ENCODE data around the gene MGAT3.

The MGAT3 gene

GRCh38 chr22:39462443-39463221 is 5.8 kb downstream of the MGAT3 start:
- H4K20me1 ChIP-seq (ENCODE audit: insufficient read depth, low read length, poor library complexity, severe bottlenecking): no peaks in the 10 kb centered on the region
- H3K9me2 ChIP-seq (replicated peaks; ENCODE audit: low read depth, low read length): no peaks in the 10 kb centered on the region
- H3K4me2 ChIP-seq (ENCODE audit: low read depth, low read length, poor library complexity, severe bottlenecking): no peak overlapping the region
- no peaks in the 10 kb centered on the region for H3K27me3 ChIP-seq (ENCODE audit: insufficient read depth, low read length, poor library complexity, severe bottlenecking)
- no peak overlapping the region for H3K4me3 ChIP-seq (ENCODE audit: low read length, poor library complexity, severe bottlenecking)
- no peaks in the 10 kb centered on the region for H3K9me3 ChIP-seq (ENCODE audit: insufficient read depth, low read depth, low read length)
- H3K4me1 ChIP-seq (ENCODE audit: insufficient read depth, low read length, poor library complexity, severe bottlenecking): peaks cover 10% of the 10 kb centered on the region
- no peak overlapping the region for H3K9ac ChIP-seq (ENCODE audit: low read depth, low read length, poor library complexity, severe bottlenecking)
- TF ChIP-seq CTCF (conservative IDR thresholded peaks at IDR 0.05; ENCODE audit: low read length): no peak
- peaks cover 8% of the 10 kb centered on the region; the same call in 1 of the 2 replicates for H3K79me2 ChIP-seq (ENCODE audit: insufficient read depth, low read length)
- no peaks in the 10 kb centered on the region for H3K36me3 ChIP-seq (ENCODE audit: insufficient read depth, low read length)
- no peaks in the 10 kb centered on the region for H3F3A ChIP-seq (ENCODE audit: low read depth)
- no peak overlapping the region for H2AFZ ChIP-seq (ENCODE audit: low read length)

GRCh38 chr22:39463277-39463676 is 6.5 kb downstream of the MGAT3 start:
- H3K9me2 ChIP-seq (replicated peaks; ENCODE audit: low read depth, low read length): no peaks in the 10 kb centered on the region
- H3K9me3 ChIP-seq (ENCODE audit: insufficient read depth, low read depth, low read length): no peaks in the 10 kb centered on the region
- no peak overlapping the region for H2AFZ ChIP-seq (ENCODE audit: low read length)
- H3F3A ChIP-seq (ENCODE audit: low read depth): no peaks in the 10 kb centered on the region
- no peak overlapping the region for H3K9ac ChIP-seq (ENCODE audit: low read depth, low read length, poor library complexity, severe bottlenecking)
- H3K27me3 ChIP-seq (ENCODE audit: insufficient read depth, low read length, poor library complexity, severe bottlenecking): no peaks in the 10 kb centered on the region
- H3K4me2 ChIP-seq (ENCODE audit: low read depth, low read length, poor library complexity, severe bottlenecking): no peak overlapping the region
- H3K79me2 ChIP-seq (ENCODE audit: insufficient read depth, low read length): peaks cover 8% of the 10 kb centered on the region; the same call in 1 of the 2 replicates
- no peaks in the 10 kb centered on the region for H3K36me3 ChIP-seq (ENCODE audit: insufficient read depth, low read length)
- H3K4me3 ChIP-seq (ENCODE audit: low read length, poor library complexity, severe bottlenecking): no peak overlapping the region
- no peak for TF ChIP-seq EZH2phosphoT487 (IDR thresholded peaks at IDR 0.05; ENCODE audit: borderline replicate concordance)
- no peak for TF ChIP-seq CTCF (conservative IDR thresholded peaks at IDR 0.05; ENCODE audit: low read length)
- no peaks in the 10 kb centered on the region for H4K20me1 ChIP-seq (ENCODE audit: insufficient read depth, low read length, poor library complexity, severe bottlenecking)
- peaks cover 7% of the 10 kb centered on the region for H3K4me1 ChIP-seq (ENCODE audit: insufficient read depth, low read length, poor library complexity, severe bottlenecking)

- Histone ChIP-seq H3F3A (ENCODE audit: low read depth) (no peaks in the 10 kb centered on the region), H3K36me3 (ENCODE audit: insufficient read depth, low read length) (no peaks in the 10 kb centered on the region), H4K20me1 (ENCODE audit: insufficient read depth, low read length, poor library complexity, severe bottlenecking) (no peaks in the 10 kb centered on the region), H3K4me2 (ENCODE audit: low read depth, low read length, poor library complexity, severe bottlenecking) (no peak overlapping the region), H3K9ac (ENCODE audit: low read depth, low read length, poor library complexity, severe bottlenecking) (no peak overlapping the region), H3K79me2 (ENCODE audit: insufficient read depth, low read length) (peaks cover 8% of the 10 kb centered on the region; the same call in 1 of the 2 replicates), H3K9me3 (ENCODE audit: insufficient read depth, low read depth, low read length) (no peaks in the 10 kb centered on the region), H3K4me1 (ENCODE audit: insufficient read depth, low read length, poor library complexity, severe bottlenecking) (peaks cover 4% of the 10 kb centered on the region), H2AFZ (ENCODE audit: low read length) (no peak overlapping the region), H3K27me3 (ENCODE audit: insufficient read depth, low read length, poor library complexity, severe bottlenecking) (no peaks in the 10 kb centered on the region), H3K9me2 (replicated peaks; ENCODE audit: low read depth, low read length) (no peaks in the 10 kb centered on the region), H3K4me3 (ENCODE audit: low read length, poor library complexity, severe bottlenecking) (no peak overlapping the region)
- no peak for TF ChIP-seq CTCF (conservative IDR thresholded peaks at IDR 0.05; ENCODE audit: low read length)
- TF ChIP-seq EZH2phosphoT487 (IDR thresholded peaks at IDR 0.05; ENCODE audit: borderline replicate concordance): no peak
Measured at GRCh38 chr22:39463931-39464390, 7.1 kb downstream of the MGAT3 start.
